ENCODE data around the gene CELA2A.
"Not testable (repeated sequence)": the region's sequence is repeated elsewhere in the genome, so short reads cannot be mapped to it uniquely, and the experiment has no call there.

The CELA2A gene

GRCh38 chr1:15493869-15494390, 37.4 kb downstream of the CELA2A start:
- Mint-ChIP-seq H3K4me1 (peaks cover 9% of the 10 kb centered on the region), H3K9me3 (no peaks in the 10 kb centered on the region), H3K36me3 (peaks cover 24% of the 10 kb centered on the region), H3K27me3 (no peaks in the 10 kb centered on the region), H3K27ac (no peak overlapping the region), H3K4me3 (no peak overlapping the region)
- DNase-seq, result no peak
- CTCF ChIA-PET, result no interaction called here

GRCh38 chr1:15500184-15501178, 43.9 kb downstream of the CELA2A start:
- no peaks in the 10 kb centered on the region for H3K9me3 Mint-ChIP-seq
- no peak overlapping the region for H3K4me3 Mint-ChIP-seq
- no peak for DNase-seq
- CTCF ChIA-PET, result interaction anchor here (0.7 to 1.8 kb wide), 2 partner anchors 13 to 109 kb away, joined by 3 to 5 read pairs; no protein-coding TSS in a partner anchor
- peaks cover 17% of the 10 kb centered on the region for H3K36me3 Mint-ChIP-seq
- no peaks in the 10 kb centered on the region for H3K4me1 Mint-ChIP-seq
- no peak overlapping the region for H3K27ac Mint-ChIP-seq
- no peaks in the 10 kb centered on the region for H3K27me3 Mint-ChIP-seq

DNA sequence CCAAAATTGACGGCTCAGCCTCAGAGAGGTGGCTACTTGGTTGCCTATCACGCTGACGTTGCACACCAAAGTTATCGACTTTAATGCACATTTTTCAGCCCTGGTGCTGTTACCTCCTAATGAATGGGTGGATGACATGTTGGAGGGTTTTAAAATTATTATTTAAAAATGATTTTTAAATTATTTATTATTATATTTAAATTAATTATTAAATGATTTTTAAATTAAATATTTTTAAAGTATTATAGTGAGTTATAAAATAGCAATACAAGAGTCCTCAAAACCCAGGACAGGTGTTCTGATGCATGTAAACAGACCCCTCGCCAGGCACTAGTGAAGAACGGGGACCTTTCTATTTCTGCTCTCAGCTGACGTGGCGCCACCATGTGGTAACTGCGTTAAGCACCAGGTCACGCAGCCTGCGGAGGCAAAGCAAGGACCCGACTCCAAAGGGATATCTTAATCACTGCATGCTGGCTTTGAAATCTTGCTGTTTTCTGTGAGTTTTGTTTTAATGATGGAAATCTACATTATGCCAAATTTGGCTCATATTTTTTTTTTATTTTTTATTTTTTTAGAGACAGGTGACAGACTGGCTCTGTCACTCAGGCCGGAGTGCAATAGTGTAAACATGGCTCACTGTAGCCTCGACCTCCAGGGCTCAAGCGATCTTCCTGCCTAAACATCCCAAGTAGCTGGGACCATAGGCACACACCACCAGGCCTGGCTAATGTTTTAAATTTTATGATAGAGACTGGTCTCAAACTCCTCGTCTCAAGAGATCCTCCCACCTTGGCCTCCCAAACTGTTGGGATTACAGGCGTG, 44.9 kb downstream of the CELA2A start:
- no peak overlapping the region for H3K27ac Mint-ChIP-seq
- H3K9me3 Mint-ChIP-seq, result no peaks in the 10 kb centered on the region
- no peaks in the 10 kb centered on the region for H3K4me1 Mint-ChIP-seq
- peak; percentile 72 for DNase-seq
- H3K27me3 Mint-ChIP-seq, result no peaks in the 10 kb centered on the region
- H3K4me3 Mint-ChIP-seq, result no peak overlapping the region
- peaks cover 11% of the 10 kb centered on the region for H3K36me3 Mint-ChIP-seq
- CTCF ChIA-PET, result interaction anchor here (0.9 to 1.4 kb wide), 4 partner anchors 11 to 178 kb away, joined by 3 read pairs; no protein-coding TSS in a partner anchor

DNA sequence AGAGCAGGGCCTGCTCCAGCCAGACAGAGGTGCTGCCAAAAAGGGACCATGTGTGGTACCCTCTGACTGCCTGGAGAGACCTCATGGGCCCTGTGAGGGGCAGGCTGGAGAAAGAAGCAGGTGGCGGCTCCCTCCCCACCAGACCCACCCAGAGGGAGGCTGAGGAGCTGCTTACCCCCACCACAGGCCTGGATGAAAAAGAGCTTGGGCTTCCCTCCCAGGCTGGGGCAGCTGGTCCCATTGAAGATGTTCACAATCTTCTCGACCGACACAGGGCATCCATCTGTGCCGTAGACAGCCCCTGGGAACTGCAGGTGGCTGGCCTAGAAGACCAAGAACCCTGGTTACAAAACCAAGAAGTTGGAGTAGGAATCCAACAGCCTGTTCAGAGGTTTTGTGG, 47.9 kb downstream of the CELA2A start:
- CTCF ChIA-PET, result interaction anchor here (1.1 kb wide), 1 partner anchor 181 kb away, joined by 3 read pairs; no protein-coding TSS in a partner anchor
- DNase-seq, result no peak
- H3K27me3 Mint-ChIP-seq, result no peaks in the 10 kb centered on the region
- H3K4me3 Mint-ChIP-seq, result no peak overlapping the region
- H3K4me1 Mint-ChIP-seq, result no peaks in the 10 kb centered on the region
- no peak overlapping the region for H3K27ac Mint-ChIP-seq
- peaks cover 11% of the 10 kb centered on the region for H3K36me3 Mint-ChIP-seq
- no peaks in the 10 kb centered on the region for H3K9me3 Mint-ChIP-seq

- H3K27ac Mint-ChIP-seq, result no peak overlapping the region
- no peaks in the 10 kb centered on the region for H3K9me3 Mint-ChIP-seq
- no peak for DNase-seq
- peaks cover 6% of the 10 kb centered on the region for H3K4me1 Mint-ChIP-seq
- peaks cover 24% of the 10 kb centered on the region for H3K36me3 Mint-ChIP-seq
- CTCF ChIA-PET, result no interaction called here
- no peak overlapping the region for H3K4me3 Mint-ChIP-seq
- H3K27me3 Mint-ChIP-seq, result no peaks in the 10 kb centered on the region
Observed at GRCh38 chr1:15506831-15507230, 50.3 kb downstream of the CELA2A start.

- CTCF ChIA-PET, result no interaction called here
- peaks cover 28% of the 10 kb centered on the region for H3K36me3 Mint-ChIP-seq
- H3K27me3 Mint-ChIP-seq, result no peaks in the 10 kb centered on the region
Observed at GRCh38 chr1:15507278-15507677, 50.7 kb downstream of the CELA2A start.

GRCh38 chr1:15508700-15509487, 52.4 kb downstream of the CELA2A start:
- CTCF ChIA-PET, result no interaction called here

More at GRCh38 chr1:15507278-15507677, 50.7 kb downstream of the CELA2A start:
- DNase-seq, result no peak
- Mint-ChIP-seq H3K4me1 (peaks cover 6% of the 10 kb centered on the region), H3K4me3 (no peak overlapping the region), H3K9me3 (no peaks in the 10 kb centered on the region), H3K27ac (no peak overlapping the region)

DNA sequence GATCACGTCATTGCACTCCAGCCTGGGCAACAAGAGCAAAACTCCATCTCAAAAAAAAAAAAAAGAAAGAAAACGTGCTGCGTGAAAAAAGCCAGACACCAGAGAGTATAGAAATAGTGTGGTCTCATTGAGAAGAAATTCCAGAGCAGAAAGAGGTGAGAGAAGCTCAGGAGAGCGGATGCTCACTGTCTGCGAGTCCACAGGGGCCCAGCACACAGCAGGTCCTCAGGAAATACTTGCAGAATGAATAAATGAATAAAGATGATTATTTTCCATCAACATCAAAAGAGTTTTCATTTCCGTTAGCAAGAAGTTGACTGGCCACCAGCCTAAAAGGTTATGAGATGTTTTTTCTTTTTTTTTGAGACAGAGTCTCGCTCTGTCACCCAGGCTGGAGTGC, 53.1 kb downstream of the CELA2A start:
- DNase-seq, result no peak
- CTCF ChIA-PET, result no interaction called here
- Mint-ChIP-seq H3K27ac (no peak overlapping the region), H3K4me1 (peaks cover 17% of the 10 kb centered on the region), H3K27me3 (no peaks in the 10 kb centered on the region), H3K36me3 (peaks cover 38% of the 10 kb centered on the region), H3K4me3 (no peak overlapping the region), H3K9me3 (no peaks in the 10 kb centered on the region)

More at GRCh38 chr1:15508700-15509487, 52.4 kb downstream of the CELA2A start:
- Mint-ChIP-seq H3K9me3 (no peaks in the 10 kb centered on the region), H3K27me3 (no peaks in the 10 kb centered on the region), H3K4me3 (no peak overlapping the region), H3K36me3 (peaks cover 33% of the 10 kb centered on the region), H3K4me1 (peaks cover 10% of the 10 kb centered on the region), H3K27ac (no peak overlapping the region)
- no peak for DNase-seq

DNA sequence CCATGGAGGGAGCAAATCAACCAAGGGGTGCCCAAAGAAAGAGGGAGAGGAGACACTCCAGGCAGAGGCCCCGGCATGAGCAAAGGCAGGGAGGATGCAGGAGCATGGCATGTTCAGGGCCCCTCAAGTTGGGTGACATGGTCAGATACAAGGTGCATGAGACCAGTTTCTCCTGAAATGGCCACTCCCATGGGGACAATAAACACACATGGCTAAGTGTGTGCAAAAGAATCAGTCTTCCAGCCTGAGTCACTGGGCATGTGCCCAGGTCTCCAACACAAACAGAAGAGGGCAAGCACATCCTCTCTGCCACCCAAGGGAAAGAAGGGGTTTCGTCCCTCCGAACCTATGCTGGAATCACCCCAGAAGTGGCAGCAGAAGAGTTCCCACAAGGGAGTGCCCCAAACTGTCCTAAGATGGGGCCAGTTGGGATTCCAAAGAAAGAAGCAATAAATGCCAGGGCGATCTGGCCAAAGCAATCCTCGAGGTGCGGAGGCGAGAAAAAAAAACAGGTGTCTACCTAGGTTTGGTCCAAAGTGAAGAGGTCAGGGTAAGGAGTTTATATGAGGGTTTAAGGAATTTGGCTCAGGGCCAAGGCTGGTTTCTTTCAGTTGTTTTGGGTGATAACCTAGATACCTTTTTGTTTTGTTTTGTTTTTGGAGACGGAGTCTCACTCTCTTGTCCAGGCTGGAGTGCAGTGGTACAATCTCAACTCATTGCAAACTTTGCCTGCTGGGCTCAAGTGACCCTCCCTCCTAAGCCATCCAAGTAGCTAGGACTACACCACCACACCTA, 54.3 kb downstream of the CELA2A start:
- Mint-ChIP-seq H3K36me3 (peaks cover 46% of the 10 kb centered on the region), H3K9me3 (no peaks in the 10 kb centered on the region), H3K27ac (no peak overlapping the region), H3K27me3 (no peaks in the 10 kb centered on the region), H3K4me3 (no peak overlapping the region), H3K4me1 (peaks cover 28% of the 10 kb centered on the region)
- DNase-seq, result no peak
- CTCF ChIA-PET, result no interaction called here

GRCh38 chr1:15513192-15513591, 56.7 kb downstream of the CELA2A start:
- CTCF ChIA-PET, result interaction anchor here (1.5 kb wide), 1 partner anchor 13 kb away, joined by 5 read pairs; no protein-coding TSS in a partner anchor
- H3K27ac Mint-ChIP-seq, result peak overlapping the region; percentile 35
- no peaks in the 10 kb centered on the region for H3K27me3 Mint-ChIP-seq
- peaks cover 64% of the 10 kb centered on the region for H3K36me3 Mint-ChIP-seq
- no peak for DNase-seq
- H3K4me1 Mint-ChIP-seq, result peaks cover 45% of the 10 kb centered on the region
- H3K4me3 Mint-ChIP-seq, result no peak overlapping the region
- no peaks in the 10 kb centered on the region for H3K9me3 Mint-ChIP-seq

GRCh38 chr1:15513919-15514318, 57.4 kb downstream of the CELA2A start:
- Mint-ChIP-seq H3K9me3 (no peaks in the 10 kb centered on the region), H3K4me1 (peaks cover 49% of the 10 kb centered on the region), H3K4me3 (no peak overlapping the region), H3K36me3 (peaks cover 66% of the 10 kb centered on the region), H3K27ac (peak overlapping the region; percentile 72), H3K27me3 (no peaks in the 10 kb centered on the region)
- CTCF ChIA-PET, result interaction anchor here (0.7 to 1.5 kb wide), 2 partner anchors 14 to 102 kb away, joined by 3 to 5 read pairs; no protein-coding TSS in a partner anchor
- DNase-seq, result no peak

DNA sequence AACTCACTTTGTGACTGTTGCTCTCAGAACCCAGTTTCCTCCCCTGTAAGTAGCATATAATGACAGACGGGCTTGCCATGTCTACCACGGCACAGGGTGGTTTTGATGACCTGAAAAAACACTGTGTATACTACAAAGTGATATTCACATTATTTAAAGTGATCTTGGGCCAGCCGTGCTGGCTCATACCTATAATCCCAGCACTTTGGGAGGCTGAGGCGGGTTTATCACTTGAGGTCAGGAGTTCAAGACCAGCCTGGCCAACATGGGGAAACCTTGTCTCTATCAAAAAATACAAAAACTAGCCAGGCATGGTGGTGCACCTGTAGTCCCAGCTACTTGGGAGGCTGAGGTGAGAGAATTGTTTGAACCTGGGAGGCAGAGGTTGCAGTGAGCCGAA, 58.0 kb downstream of the CELA2A start:
- CTCF ChIA-PET, result interaction anchor here (0.7 to 1.5 kb wide), 4 partner anchors 9 to 101 kb away, joined by 3 to 5 read pairs (median 4); partner anchors contain the start of genes CASP9 and DNAJC16
- not testable (repeated sequence) for H3K27me3 Mint-ChIP-seq, H3K4me3 Mint-ChIP-seq, DNase-seq, H3K9me3 Mint-ChIP-seq
- Mint-ChIP-seq H3K27ac (peak overlapping the region; percentile 72), H3K4me1 (peaks cover 52% of the 10 kb centered on the region), H3K36me3 (peaks cover 64% of the 10 kb centered on the region)

Data from activated naive CD4-positive, alpha-beta T cell treated with anti-CD3 and anti-CD28 coated beads, Interleukin-2, amount 10 ng/mL, durations not matched to agents 7 days and 5 days (primary cell).